H9 (cell line): Measurements from ENCODE around the gene NEK4. TPM values are rescaled to one million over a fixed set of nuclear protein-coding genes. Genes with fewer than 3 reads are reported as not detected.

Experiments
- DNase-seq: peaks from one replicate; pipeline ENCODE4 v3.0.0-alpha.2; 2017
- H2AFZ ChIP-seq: one replicate; pipeline ENCODE4 v1.6.1; 2013; ENCODE audit warnings: mild to moderate bottlenecking, low read length, control low read depth, moderate library complexity
- H2AK5ac ChIP-seq: 2 replicates; pipeline ENCODE4 v1.6.1; 2013; ENCODE audit warnings: low read length, control low read depth, mixed read lengths; ENCODE audit not compliant: insufficient read length
- H2BK120ac ChIP-seq: one replicate; pipeline ENCODE4 v1.6.1; 2013; ENCODE audit warnings: low read depth, mild to moderate bottlenecking, low read length, control low read depth, inconsistent platforms; ENCODE audit not compliant: poor library complexity, severe bottlenecking
- H2BK12ac ChIP-seq: 2 replicates; pipeline ENCODE4 v1.6.1; 2013; ENCODE audit warnings: low read length, control low read depth, mixed read lengths, low read depth; ENCODE audit not compliant: insufficient read length
- H2BK15ac ChIP-seq: 2 replicates; pipeline ENCODE4 v1.6.1; 2013; ENCODE audit warnings: low read depth, low read length, control low read depth
- H2BK20ac ChIP-seq: one replicate; pipeline ENCODE4 v1.6.1; 2013; ENCODE audit warnings: low read depth, mild to moderate bottlenecking, low read length, control low read depth, inconsistent platforms; ENCODE audit not compliant: poor library complexity, severe bottlenecking
- H2BK5ac ChIP-seq: 2 replicates; pipeline ENCODE4 v1.6.1; 2013; ENCODE audit warnings: low read length, control low read depth, mixed read lengths; ENCODE audit not compliant: insufficient read length
- H3K14ac ChIP-seq: 2 replicates; pipeline ENCODE4 v1.6.1; 2013; ENCODE audit warnings: low read length, control low read depth; ENCODE audit not compliant: insufficient read depth
- H3K18ac ChIP-seq: 2 replicates; pipeline ENCODE4 v1.6.1; 2013; ENCODE audit warnings: low read depth, mild to moderate bottlenecking, mixed read lengths, low read length, control low read depth; ENCODE audit not compliant: insufficient read length
- H3K23ac ChIP-seq: 2 replicates; pipeline ENCODE4 v1.6.1; 2013; ENCODE audit warnings: low read length, control low read depth, mixed read lengths, low read depth; ENCODE audit not compliant: insufficient read length
- H3K23me2 ChIP-seq: 2 replicates; pipeline ENCODE4 v1.6.1; 2013; ENCODE audit warnings: low read depth, mild to moderate bottlenecking, mixed read lengths, low read length, control low read depth; ENCODE audit not compliant: insufficient read length, poor library complexity, severe bottlenecking
- H3K27ac ChIP-seq: 2 replicates; pipeline ENCODE4 v1.5.1; 2013; ENCODE audit warnings: low read length, control low read depth, mixed read lengths, low read depth; ENCODE audit not compliant: insufficient read length
- H3K27me3 ChIP-seq: 2 replicates; pipeline ENCODE4 v1.6.1; 2013; ENCODE audit warnings: low read length, control low read depth, inconsistent platforms; ENCODE audit not compliant: insufficient read depth
- H3K4ac ChIP-seq: 2 replicates; pipeline ENCODE4 v1.6.1; 2013; ENCODE audit warnings: low read depth, mild to moderate bottlenecking, control low read depth, inconsistent platforms, low read length, moderate library complexity
- H3K4me1 ChIP-seq: 2 replicates; pipeline ENCODE4 v1.6.1; 2013; ENCODE audit warnings: low read length, control low read depth, inconsistent platforms; ENCODE audit not compliant: insufficient read depth
- H3K4me2 ChIP-seq: 2 replicates; pipeline ENCODE4 v1.6.1; 2013; ENCODE audit warnings: low read length, control low read depth, mixed read lengths; ENCODE audit not compliant: insufficient read length, insufficient read depth
- H3K56ac ChIP-seq: 2 replicates; pipeline ENCODE4 v1.6.1; 2013; ENCODE audit warnings: low read depth, mild to moderate bottlenecking, mixed read lengths, low read length, control low read depth; ENCODE audit not compliant: insufficient read length
- H3K79me1 ChIP-seq: 2 replicates; pipeline ENCODE4 v1.6.1; 2013; ENCODE audit warnings: low read depth, mild to moderate bottlenecking, moderate library complexity, low read length, control low read depth, inconsistent platforms; ENCODE audit not compliant: insufficient read depth, poor library complexity, severe bottlenecking
- H3K79me2 ChIP-seq: 2 replicates; pipeline ENCODE4 v1.6.1; 2013; ENCODE audit warnings: low read length, control low read depth, inconsistent platforms; ENCODE audit not compliant: insufficient read depth
- H3K9ac ChIP-seq: 2 replicates; pipeline ENCODE4 v1.6.1; 2013; ENCODE audit warnings: low read length, control low read depth, mixed read lengths; ENCODE audit not compliant: insufficient read length; ENCODE audit errors: extremely low read depth
- H3K9me3 ChIP-seq: one replicate; pipeline ENCODE4 v1.6.1; 2013; ENCODE audit warnings: low read depth, low read length, inconsistent platforms; ENCODE audit not compliant: control insufficient read depth
- H3T11ph ChIP-seq: one replicate; pipeline ENCODE4 v1.6.1; 2013; ENCODE audit warnings: mild to moderate bottlenecking, low read length, control low read depth, inconsistent platforms
- H4K20me1 ChIP-seq: one replicate; pipeline ENCODE4 v1.6.1; 2013; ENCODE audit not compliant: control insufficient read depth, insufficient read length, insufficient read depth
- H4K5ac ChIP-seq: 2 replicates; pipeline ENCODE4 v1.6.1; 2013; ENCODE audit warnings: low read depth, mild to moderate bottlenecking, mixed read lengths, low read length, control low read depth; ENCODE audit not compliant: insufficient read length
- H4K8ac ChIP-seq: replicated peaks from 2 replicates; pipeline ENCODE4 v1.6.1; 2013; ENCODE audit warnings: low read length, control low read depth, mixed read lengths, low read depth; ENCODE audit not compliant: insufficient read length
- H4K91ac ChIP-seq: 2 replicates; pipeline ENCODE4 v1.6.1; 2013; ENCODE audit warnings: low read depth, mild to moderate bottlenecking, moderate library complexity, mixed read lengths, low read length, control low read depth; ENCODE audit not compliant: insufficient read length
- H3K27ac Mint-ChIP-seq, 3 experiments: 2 replicates in 2 of 3; 3 replicates in 1 of 3; pipeline ENCODE4 v1.8.0; 2020 to 2021; ENCODE audit warnings: mixed read lengths in 3 of 3, mild to moderate bottlenecking in 1 of 3, moderate library complexity in 1 of 3
- H3K27me3 Mint-ChIP-seq: 2 replicates; pipeline ENCODE4 v1.8.0; 2021; ENCODE audit warnings: low read depth, mild to moderate bottlenecking, moderate library complexity, mixed read lengths
- H3K36me3 Mint-ChIP-seq, 3 experiments: 2 replicates in 2 of 3; 3 replicates in 1 of 3; pipeline ENCODE4 v1.8.0; 2020 to 2021; ENCODE audit warnings: low read depth in 3 of 3, mixed read lengths in 3 of 3; ENCODE audit not compliant: insufficient read depth in 1 of 3
- H3K4me1 Mint-ChIP-seq, 2 experiments: 2 replicates each; pipeline ENCODE4 v1.8.0; 2020; ENCODE audit warnings: mixed read lengths in 2 of 2
- H3K4me3 Mint-ChIP-seq, 2 experiments: 2 replicates in 1 of 2; 3 replicates in 1 of 2; pipeline ENCODE4 v1.8.0; 2020 to 2021; ENCODE audit warnings: mild to moderate bottlenecking in 2 of 2, mixed read lengths in 2 of 2, moderate library complexity in 1 of 2
- H3K9me3 Mint-ChIP-seq, 2 experiments: 2 replicates in 1 of 2; 3 replicates in 1 of 2; pipeline ENCODE4 v1.8.0; 2020; ENCODE audit warnings: mild to moderate bottlenecking in 2 of 2, mixed read lengths in 2 of 2, moderate library complexity in 1 of 2
- CTCF ChIP-seq: fragments of 200-600 bp; sonication (generic); conservative IDR thresholded peaks from 3 replicates; pipeline ENCODE4 v1.8.0; 2021; ENCODE audit warnings: antibody characterized with exemption, mild to moderate bottlenecking
- WGBS: extraction: QIAGEN DNeasy Blood & Tissue Kit; methylation state at CpG from one replicate; pipeline ENCODE4 v1.1.7; 2013; ENCODE audit warnings: missing lambda C conversion rate, low lambda C conversion rate, mixed read lengths; ENCODE audit not compliant: insufficient read length; ENCODE audit errors: extremely low coverage; 5-methylcytosine and 5-hydroxymethylcytosine counted together
- total RNA-seq: library from RNA; stranded (reverse); gene quantifications from 2 replicates; pipeline ENCODE4 v1.2.1, GENCODE V29; 2021

NEK4 gene
- total RNA-seq, 1 experiment from 2014 or later, result 36.0 TPM

GRCh38 chr3:52798376-52798977 lies 27.7 kb upstream of the NEK4 start:
- H3K23me2 ChIP-seq, result no peaks in the 10 kb centered on the region
- no peak overlapping the region for H4K91ac ChIP-seq
- no peak overlapping the region for H2AFZ ChIP-seq
- H3K9ac ChIP-seq, result no peak overlapping the region
- Mint-ChIP-seq H3K4me1 (peaks cover 6 to 8% of the 10 kb centered on the region in 2 experiments; a peak in 3 of 4 replicates), H3K27ac (no peak overlapping the region), H3K36me3 (no peaks in the 10 kb centered on the region), H3K9me3 (no peaks in the 10 kb centered on the region), H3K4me3 (no peak overlapping the region), H3K27me3 (0 out of 2 replicates have a peak, but pooled peaks cover 2% of the 10 kb centered on the region)
- no peak overlapping the region for H2BK5ac ChIP-seq
- no peaks in the 10 kb centered on the region for H3K9me3 ChIP-seq
- no peak for DNase-seq
- no peak overlapping the region for H2BK12ac ChIP-seq
- no peak overlapping the region for H4K8ac ChIP-seq
- no peak overlapping the region for H2BK15ac ChIP-seq
- no peak overlapping the region for H3K18ac ChIP-seq
- no peak overlapping the region for H4K5ac ChIP-seq
- no peak overlapping the region for H2AK5ac ChIP-seq
- no peak for TF ChIP-seq CTCF
- no peak overlapping the region for H3K4ac ChIP-seq
- H2BK120ac ChIP-seq, result no peak overlapping the region
- no CpG with 5 or more reads among the region's 10 CpGs for WGBS
- H2BK20ac ChIP-seq, result no peak overlapping the region
- no peaks in the 10 kb centered on the region for H3K79me1 ChIP-seq
- H3K4me1 ChIP-seq, result no peaks in the 10 kb centered on the region
- no peak overlapping the region for H3K23ac ChIP-seq
- H3K56ac ChIP-seq, result no peak overlapping the region
- no peaks in the 10 kb centered on the region for H4K20me1 ChIP-seq
- no peak overlapping the region for H3T11ph ChIP-seq
- no peak overlapping the region for H3K27ac ChIP-seq
- H3K14ac ChIP-seq, result no peak overlapping the region
- H3K79me2 ChIP-seq, result no peaks in the 10 kb centered on the region
- no peak overlapping the region for H3K4me2 ChIP-seq
- no peaks in the 10 kb centered on the region for H3K27me3 ChIP-seq
